ENCODE data around the gene PTPN5. TPM values are rescaled to one million over a fixed set of nuclear protein-coding genes. Genes with fewer than 3 reads are reported as not detected.

Gene PTPN5
- total RNA-seq, 1 experiment from 2014 or later, result not detected

GRCh38 chr11:18785411-18785810 is 6.2 kb downstream of the PTPN5 start:
- in situ Hi-C loops (cut with HindIII; ENCODE audit: low pct_unique_long_range_greater_than_20kb, low sequenced_read_pairs), result no loop called here
- TF ChIP-seq SIN3A (IDR thresholded peaks at IDR 0.05; ENCODE audit: borderline replicate concordance, insufficient read depth, low read depth, low read length) (no peak), TCF7L2 (IDR thresholded peaks at IDR 0.05; ENCODE audit: low read depth, low read length) (no peak), CTCF (IDR thresholded peaks at IDR 0.05) (no peak), POLR2AphosphoS5 (IDR thresholded peaks at IDR 0.05; ENCODE audit: low read depth, low read length) (no peak), REST (IDR thresholded peaks at IDR 0.05; ENCODE audit: insufficient read depth in 1 of 2, low read depth in 2 of 2, low read length in 1 of 2) (no peak)
- ChIA-PET POLR2A (no interaction called here), CTCF (interaction anchor here (0.6 kb wide), 1 partner anchor 68 kb away, joined by 3 read pairs; no protein-coding TSS in a partner anchor)
- Histone ChIP-seq H3K36me3 (ENCODE audit: control insufficient read depth, insufficient read depth, low read length) (no peaks in the 10 kb centered on the region), H3K27me3 (ENCODE audit: control insufficient read depth, insufficient read depth, low read length) (peaks cover 19% of the 10 kb centered on the region), H3K4me1 (ENCODE audit: control insufficient read depth, insufficient read depth, low read length) (no peaks in the 10 kb centered on the region), H3K4me3 (ENCODE audit: low read depth in 2 of 2, low read length in 2 of 2) (no peak overlapping the region), H3K9me3 (ENCODE audit: control insufficient read depth, insufficient read depth, low read depth, low read length) (no peaks in the 10 kb centered on the region), H3K27ac (ENCODE audit: low read length) (no peak overlapping the region)
- BruUV-seq (replicated peaks), result no TSS peak
- no peak for ATAC-seq
- intact Hi-C loops (cut with micrococcal nuclease; ENCODE audit: unreplicated experiment), result no loop called here
- no peak for DNase-seq (ENCODE audit: low read depth, low spot score)

GRCh38 chr11:18780896-18781295 is 10.7 kb downstream of the PTPN5 start:
- ATAC-seq (no peak), DNase-seq (ENCODE audit: low read depth, low spot score) (no peak)
- Histone ChIP-seq H3K9me3 (ENCODE audit: control insufficient read depth, insufficient read depth, low read depth, low read length) (no peaks in the 10 kb centered on the region), H3K27ac (ENCODE audit: low read length) (no peak overlapping the region), H3K4me3 (ENCODE audit: low read depth in 2 of 2, low read length in 2 of 2) (no peak overlapping the region), H3K27me3 (ENCODE audit: control insufficient read depth, insufficient read depth, low read length) (peaks cover 1% of the 10 kb centered on the region; the same call in 1 of the 2 replicates), H3K4me1 (ENCODE audit: control insufficient read depth, insufficient read depth, low read length) (no peaks in the 10 kb centered on the region), H3K36me3 (ENCODE audit: control insufficient read depth, insufficient read depth, low read length) (no peaks in the 10 kb centered on the region)
- TF ChIP-seq REST (IDR thresholded peaks at IDR 0.05; ENCODE audit: insufficient read depth in 1 of 2, low read depth in 2 of 2, low read length in 1 of 2) (no peak), POLR2AphosphoS5 (IDR thresholded peaks at IDR 0.05; ENCODE audit: low read depth, low read length) (no peak), TCF7L2 (IDR thresholded peaks at IDR 0.05; ENCODE audit: low read depth, low read length) (no peak), SIN3A (IDR thresholded peaks at IDR 0.05; ENCODE audit: borderline replicate concordance, insufficient read depth, low read depth, low read length) (no peak), CTCF (IDR thresholded peaks at IDR 0.05) (no peak)
- BruUV-seq (replicated peaks), result no TSS peak
- intact Hi-C loops (cut with micrococcal nuclease; ENCODE audit: unreplicated experiment), result no loop called here
- in situ Hi-C loops (cut with HindIII; ENCODE audit: low pct_unique_long_range_greater_than_20kb, low sequenced_read_pairs), result no loop called here
- POLR2A ChIA-PET, result no interaction called here
- CTCF ChIA-PET, result no interaction called here
